Caki2 (cell line): ENCODE data around the gene CLDN11. TPM values are rescaled to one million over a fixed set of nuclear protein-coding genes. Genes with fewer than 3 reads are reported as not detected.
A peak's percentile ranks its signal among the peaks of the same experiment; 100 is the strongest.

Experiments
- DNase-seq: peaks from one replicate; pipeline ENCODE4 v3.0.0-alpha.2; 2015; ENCODE audit warnings: low read depth
- in situ Hi-C: cut with HindIII; loops from 2 replicates; pipeline ENCODE4 v1.10.0; 2016; ENCODE audit warnings: low sequenced_read_pairs, low pct_unique_long_range_greater_than_20kb, mixed read lengths
- total RNA-seq: library from RNA; depleted of rRNA; stranded (reverse); fragments of >200 nt; shearing (Covaris generic); gene quantifications from 2 replicates; pipeline ENCODE4 v1.2.3, GENCODE V29; 2014; ENCODE audit warnings: low replicate concordance

Gene CLDN11
- total RNA-seq, 1 experiment from 2014 or later = 21.1 TPM

- in situ Hi-C loops = loop anchor here (5.0 kb wide), 1 partner anchor 387 kb away; no protein-coding TSS in a partner anchor
- no peak for DNase-seq
Observed at GRCh38 chr3:170424879-170425278, 6.2 kb downstream of the CLDN11 start.

DNA sequence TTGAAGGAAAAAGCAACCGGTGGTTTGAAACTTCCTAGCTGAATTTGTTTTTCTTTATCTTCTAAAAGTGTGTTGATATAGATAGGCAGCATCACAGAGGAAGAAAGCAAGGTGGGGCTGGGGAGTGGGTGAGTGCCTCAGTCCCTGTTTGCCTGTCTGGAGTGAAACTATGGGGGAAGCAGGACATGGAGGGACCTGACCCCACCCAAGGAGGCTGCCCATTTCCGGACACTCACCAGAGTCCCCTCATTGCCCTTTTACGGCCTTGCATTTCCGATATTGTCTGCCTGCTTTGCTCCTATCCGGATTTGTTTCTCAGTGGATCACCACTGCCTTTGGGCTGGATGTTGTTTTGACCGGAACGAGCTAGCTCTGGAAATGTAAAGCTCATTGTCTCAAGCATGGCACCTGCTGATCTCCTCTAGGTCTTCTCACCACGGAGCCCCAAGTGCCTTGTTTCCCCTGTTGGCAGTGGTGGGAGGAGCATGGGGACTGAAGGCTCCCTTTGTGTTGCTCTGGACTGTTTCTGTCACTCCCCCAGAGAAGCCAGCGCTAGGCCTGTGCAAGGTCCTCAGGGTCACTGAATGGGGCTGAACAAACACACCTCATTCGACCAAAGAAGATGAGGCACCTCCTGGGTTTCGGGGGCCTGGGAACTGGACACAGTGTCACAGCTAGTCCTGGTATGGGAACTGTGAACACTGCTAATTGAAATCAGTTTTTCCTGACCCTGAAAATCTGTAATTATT, 7.0 kb downstream of the CLDN11 start:
- DNase-seq = no peak
- in situ Hi-C loops = loop anchor here (5.0 kb wide), 1 partner anchor 387 kb away; no protein-coding TSS in a partner anchor

DNA sequence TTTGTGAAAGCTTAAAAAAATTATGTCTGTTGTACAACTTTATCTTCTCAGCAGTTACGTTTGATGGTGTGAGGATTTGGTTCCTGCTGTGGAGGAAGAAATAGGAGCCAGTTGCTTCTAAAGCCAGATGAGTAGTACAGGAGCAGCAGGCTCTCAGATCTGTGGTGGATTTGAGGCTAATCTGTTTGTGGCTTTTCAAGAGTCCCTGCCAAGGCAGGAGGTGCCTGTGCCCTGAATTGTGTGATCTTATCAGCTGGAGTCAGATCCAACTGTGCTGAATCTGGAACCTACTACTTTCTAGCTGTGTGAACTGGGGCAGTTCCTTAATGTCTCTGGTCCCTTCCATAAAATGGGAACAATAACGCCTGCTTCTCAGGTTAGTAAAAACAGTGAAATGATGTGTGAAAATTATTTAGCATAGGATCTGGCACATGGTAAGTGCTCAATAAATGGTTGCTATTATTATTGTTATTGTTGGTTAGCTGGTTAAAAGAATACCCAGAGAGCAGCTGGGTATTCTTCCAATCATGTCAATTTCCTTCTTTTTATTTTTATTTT, 7.7 kb downstream of the CLDN11 start:
- in situ Hi-C loops = loop anchor here (5.0 kb wide), 1 partner anchor 386 kb away; no protein-coding TSS in a partner anchor
- DNase-seq = no peak

- DNase-seq = no peak
- in situ Hi-C loops = loop anchor here (5.0 kb wide), 1 partner anchor 384 kb away; no protein-coding TSS in a partner anchor
Observed at GRCh38 chr3:170428095-170428494, 9.4 kb downstream of the CLDN11 start.

GRCh38 chr3:170429050-170429449, 10.4 kb downstream of the CLDN11 start:
- in situ Hi-C loops = loop anchor here (5.0 kb wide), 1 partner anchor 383 kb away; no protein-coding TSS in a partner anchor
- DNase-seq = peak; percentile 55

GRCh38 chr3:170431054-170431453, 12.4 kb downstream of the CLDN11 start:
- no peak for DNase-seq

GRCh38 chr3:170432416-170432815, 13.7 kb downstream of the CLDN11 start:
- no peak for DNase-seq
- in situ Hi-C loops = no loop called here

More at GRCh38 chr3:170431054-170431453, 12.4 kb downstream of the CLDN11 start:
- in situ Hi-C loops = no loop called here

GRCh38 chr3:170436697-170437096, 18.0 kb downstream of the CLDN11 start:
- in situ Hi-C loops = no loop called here
- DNase-seq = no peak

GRCh38 chr3:170437176-170437575, 18.5 kb downstream of the CLDN11 start:
- in situ Hi-C loops = no loop called here

DNA sequence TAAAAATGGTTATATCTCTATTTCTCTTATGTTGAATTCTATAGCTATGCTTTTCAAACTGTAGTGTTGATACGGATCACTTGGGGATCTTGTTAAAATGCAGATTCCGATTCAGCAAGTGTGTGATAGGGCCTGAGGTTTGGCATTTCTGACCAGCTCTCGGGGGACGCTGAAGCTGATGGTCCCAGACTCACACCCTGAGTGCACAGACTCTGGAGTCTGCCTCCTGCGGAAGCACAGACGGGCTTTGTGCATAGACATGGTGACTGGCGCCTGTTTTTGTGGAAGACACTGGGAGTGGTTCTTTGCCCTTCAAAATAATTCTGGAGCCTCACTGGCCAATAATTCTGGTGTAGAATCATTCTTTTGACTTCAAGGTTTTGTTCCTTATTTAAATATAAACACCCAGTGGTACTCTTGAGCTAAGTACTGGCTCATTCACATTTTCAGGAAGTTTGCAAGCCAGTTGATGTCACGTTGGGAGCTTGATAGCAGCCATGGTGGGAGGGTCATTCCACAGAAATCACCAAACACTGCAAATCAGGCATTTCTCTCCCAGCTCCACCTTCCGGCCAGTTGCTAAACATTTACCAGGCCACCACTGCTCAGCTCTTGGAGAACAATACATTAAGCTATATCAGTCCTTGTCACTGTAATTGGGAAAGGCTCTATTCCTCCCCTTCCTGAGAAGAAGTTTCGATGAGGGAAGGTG, 19.2 kb downstream of the CLDN11 start:
- peak; percentile 55 for DNase-seq
- in situ Hi-C loops = no loop called here

More at GRCh38 chr3:170437176-170437575, 18.5 kb downstream of the CLDN11 start:
- DNase-seq = no peak

GRCh38 chr3:170438836-170439235, 20.2 kb downstream of the CLDN11 start:
- no peak for DNase-seq
- in situ Hi-C loops = no loop called here

GRCh38 chr3:170440344-170440743, 21.7 kb downstream of the CLDN11 start:
- DNase-seq = peak; percentile 49
- in situ Hi-C loops = no loop called here

GRCh38 chr3:170441412-170441811, 22.7 kb downstream of the CLDN11 start:
- no peak for DNase-seq
- in situ Hi-C loops = no loop called here

DNA sequence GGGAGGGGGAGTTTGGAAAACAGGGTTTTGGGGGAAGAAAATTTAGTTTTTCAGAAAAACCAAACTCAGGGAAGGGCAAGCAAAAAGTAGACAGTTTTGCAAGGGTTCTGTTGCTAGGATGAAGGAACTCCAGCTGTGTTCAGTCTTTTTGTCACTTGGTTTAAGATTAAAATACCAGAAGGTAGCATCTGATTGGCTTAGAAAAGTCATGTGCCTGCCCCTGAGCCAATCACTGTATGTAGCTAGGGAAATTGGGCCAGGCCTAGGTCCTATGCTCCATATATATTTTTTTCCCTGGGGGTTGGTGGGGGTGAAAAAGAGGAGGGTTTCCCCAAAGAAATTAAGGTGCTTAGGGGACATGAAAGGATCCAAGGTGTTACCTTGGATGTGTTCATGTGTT, 24.3 kb downstream of the CLDN11 start:
- in situ Hi-C loops = no loop called here
- DNase-seq = no peak

- in situ Hi-C loops = no loop called here
- no peak for DNase-seq
Observed at GRCh38 chr3:170443457-170443856, 24.8 kb downstream of the CLDN11 start.

DNA sequence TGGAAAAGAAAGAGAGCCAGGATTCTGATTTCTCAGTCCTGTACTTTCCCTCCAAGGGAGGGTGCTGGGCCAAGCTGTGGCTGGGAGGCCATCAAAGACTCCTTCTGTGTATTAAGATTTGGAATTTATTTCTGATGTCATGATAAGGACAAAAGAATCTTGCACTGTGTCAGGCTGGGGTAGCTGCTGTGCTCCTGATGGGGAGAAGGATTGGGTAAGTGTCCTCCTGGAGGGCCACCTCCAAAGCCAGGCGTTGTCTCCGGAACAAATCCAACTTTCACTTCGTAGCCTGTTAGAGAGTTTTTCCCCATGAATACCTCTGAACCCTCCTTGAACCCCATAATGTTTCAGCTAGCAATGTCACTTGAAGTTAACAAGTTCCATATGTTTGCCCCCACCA, 29.9 kb downstream of the CLDN11 start:
- in situ Hi-C loops = no loop called here
- DNase-seq = no peak

DNA sequence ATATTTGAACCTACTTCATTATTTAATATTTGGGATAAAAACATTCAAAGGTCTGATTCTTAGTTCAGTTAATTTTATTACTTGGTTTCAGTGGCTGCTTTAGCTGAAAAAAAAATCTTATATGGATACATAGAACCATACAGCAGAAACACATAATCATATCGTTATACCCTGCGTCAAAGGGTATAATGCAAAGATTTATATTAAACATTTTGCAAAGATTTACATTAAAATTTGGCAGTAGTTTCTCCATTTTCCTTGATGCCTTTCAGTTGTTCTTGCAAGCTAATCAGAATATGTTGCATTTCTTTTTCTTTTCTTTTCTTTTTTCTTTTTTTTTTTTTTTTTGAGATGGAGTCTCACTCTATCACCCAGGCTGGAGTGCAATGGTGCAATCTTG, 31.4 kb downstream of the CLDN11 start:
- in situ Hi-C loops = no loop called here

GRCh38 chr3:170454509-170454908, 35.8 kb downstream of the CLDN11 start:
- in situ Hi-C loops = no loop called here
- DNase-seq = no peak

More for the DNA sequence above, 31.4 kb downstream of the CLDN11 start:
- no peak for DNase-seq

DNA sequence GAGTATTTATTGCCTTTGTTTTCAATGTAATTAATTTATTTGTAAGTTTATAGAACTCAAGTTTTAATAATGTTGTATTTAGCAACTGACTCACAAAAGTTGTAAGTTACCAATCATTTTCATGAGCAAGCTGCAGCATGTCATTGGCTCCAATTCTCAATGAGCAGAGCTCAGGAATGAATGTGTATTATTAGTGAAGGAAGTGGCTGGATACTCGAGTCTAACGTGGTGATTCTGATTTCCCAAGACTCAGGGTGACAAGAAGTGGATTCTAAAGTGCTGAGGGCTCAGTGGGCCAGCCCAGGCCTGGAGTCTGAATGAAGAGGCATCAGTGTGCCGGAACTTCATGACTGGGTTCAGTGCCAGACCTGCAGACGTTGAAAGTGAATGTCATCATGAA, 39.6 kb downstream of the CLDN11 start:
- in situ Hi-C loops = no loop called here
- DNase-seq = no peak
